Bladder microvascular endothelial cell (primary cell): ENCODE measurements around the gene CELF1. TPM values are rescaled to one million over a fixed set of nuclear protein-coding genes. Genes with fewer than 3 reads are reported as not detected.

Experiments
- total RNA-seq: library from RNA; depleted of rRNA; stranded (reverse); fragments of >200 nt; gene quantifications from 2 replicates; pipeline ENCODE4 v1.2.3, GENCODE V29; 2014

The CELF1 gene
- total RNA-seq: 49.2 and 119 TPM in 2 replicates

GRCh38 chr11:47552566-47553405 is at the start of gene CELF1:
Gene CELF1 (minus strand): TSS chr11:47553132. CDS start chr11:47499523, 53,609 bp downstream.

GRCh38 chr11:47593934-47594855 is 41.3 kb upstream of the CELF1 start, which contains the start of gene C1QTNF4:
Gene C1QTNF4 (minus strand): TSS chr11:47594411. CDS start chr11:47590810, 3,601 bp downstream.

GRCh38 chr11:47586098-47586855 is 33.3 kb upstream of the CELF1 start, which contains the start of gene FAM180B:
Gene FAM180B (plus strand): TSS chr11:47586678. CDS start chr11:47586769, 91 bp downstream.

GRCh38 chr11:47578524-47579494 is 25.9 kb upstream of the CELF1 start, which contains the start of the genes KBTBD4 and NDUFS3:
Gene KBTBD4 (minus strand): TSS chr11:47578970. CDS start chr11:47578951, 19 bp downstream.
Gene NDUFS3 (plus strand): TSS chr11:47579074. CDS start chr11:47579092, 18 bp downstream.

GRCh38 chr11:47565340-47566148 is 12.6 kb upstream of the CELF1 start, which contains the start of gene PTPMT1:
Gene PTPMT1 (plus strand): TSS chr11:47565599. CDS start chr11:47565623, 24 bp downstream.

GRCh38 chr11:47448566-47449427 is 104.1 kb downstream of the CELF1 start, which contains the start of gene RAPSN:
Gene RAPSN (minus strand): TSS chr11:47449136. CDS start chr11:47448964, 172 bp downstream.

GRCh38 chr11:47426062-47426956 is 126.6 kb downstream of the CELF1 start, which contains the start of gene PSMC3:
Gene PSMC3 (minus strand): TSS chr11:47426439. CDS start chr11:47426279, 160 bp downstream.

Other genes starting within 250 kb of the CELF1 start
- gene MYBPC3, start 200.4 kb downstream of the CELF1 start, total RNA-seq: not detected in 2 replicates
- gene SPI1, start 174.6 kb downstream of the CELF1 start, total RNA-seq: not detected in 2 replicates
- 41.8 and 63.9 TPM in 2 replicates for gene SLC39A13, start 144.5 kb downstream of the CELF1 start, total RNA-seq
- gene PSMC3, start 126.7 kb downstream of the CELF1 start, total RNA-seq: 210 and 222 TPM in 2 replicates
- gene RAPSN, start 104.0 kb downstream of the CELF1 start, total RNA-seq: 0.25 and 0.32 TPM in 2 replicates
- 53.9 and 71.5 TPM in 2 replicates for gene PTPMT1, start 12.5 kb upstream of the CELF1 start, total RNA-seq
- gene KBTBD4, start 25.8 kb upstream of the CELF1 start, total RNA-seq: 18.6 and 30.9 TPM in 2 replicates
- 51.6 and 58.1 TPM in 2 replicates for gene NDUFS3, start 25.9 kb upstream of the CELF1 start, total RNA-seq
- gene FAM180B, start 33.5 kb upstream of the CELF1 start, total RNA-seq: not detected in 2 replicates
- gene C1QTNF4, start 41.3 kb upstream of the CELF1 start, total RNA-seq: 0.13 and 0.16 TPM in 2 replicates
- gene MTCH2, start 89.4 kb upstream of the CELF1 start, total RNA-seq: 50.5 and 141 TPM in 2 replicates
- gene AGBL2, start 162.2 kb upstream of the CELF1 start, total RNA-seq: 0.31 and 0.32 TPM in 2 replicates
- gene FNBP4, start 214.2 kb upstream of the CELF1 start, total RNA-seq: 31.6 and 70.3 TPM in 2 replicates